H1 (cell line): Measurements from ENCODE around the gene CIZ1. TPM values are rescaled to one million over a fixed set of nuclear protein-coding genes. Genes with fewer than 3 reads are reported as not detected.

Source experiments
- ASH2L ChIP-seq: fragments of 200-600, 300-600 bp; sonication (generic); IDR thresholded peaks from one replicate; pipeline ENCODE4 v1.7.1; 2017; ENCODE audit warnings: low read length
- GTF2F1 ChIP-seq: IDR thresholded peaks from 2 replicates; pipeline ENCODE4 v1.6.1; 2012; ENCODE audit warnings: low read depth, low read length, improper control_type of control experiment, borderline replicate concordance
- polyA plus RNA-seq, 7 experiments: library from polyadenylated mRNA; depleted of rRNA in 3 of 7; stranded (reverse) in 5 of 7; unstranded in 2 of 7; fragments of >200 nt in 5 of 7; fragments of 200-250 nt in 2 of 7; gene quantifications; 1 replicate in 5 of 7; 2 replicates in 1 of 7; 4 replicates in 1 of 7; pipeline versions ENCODE4 v1.2.1 to v1.2.3, GENCODE V29; 2011 to 2013; ENCODE audit warnings: missing spikeins in 2 of 7, mixed read lengths in 2 of 7
- total RNA-seq: library from RNA; stranded (reverse); fragmentation: NEBNext Ultra II Directional; extraction: Animal tissue kit (Norgen Biotek cat#: 25700); gene quantifications from 2 replicates; pipeline ENCODE4 v1.2.1, GENCODE V29; 2021

CIZ1 gene
- total and polyA plus RNA-seq, 2 of the 8 experiments (the other 6 are each of a cell fraction or from before 2014, with no cell fraction given) = 66.0 to 107 TPM

DNA sequence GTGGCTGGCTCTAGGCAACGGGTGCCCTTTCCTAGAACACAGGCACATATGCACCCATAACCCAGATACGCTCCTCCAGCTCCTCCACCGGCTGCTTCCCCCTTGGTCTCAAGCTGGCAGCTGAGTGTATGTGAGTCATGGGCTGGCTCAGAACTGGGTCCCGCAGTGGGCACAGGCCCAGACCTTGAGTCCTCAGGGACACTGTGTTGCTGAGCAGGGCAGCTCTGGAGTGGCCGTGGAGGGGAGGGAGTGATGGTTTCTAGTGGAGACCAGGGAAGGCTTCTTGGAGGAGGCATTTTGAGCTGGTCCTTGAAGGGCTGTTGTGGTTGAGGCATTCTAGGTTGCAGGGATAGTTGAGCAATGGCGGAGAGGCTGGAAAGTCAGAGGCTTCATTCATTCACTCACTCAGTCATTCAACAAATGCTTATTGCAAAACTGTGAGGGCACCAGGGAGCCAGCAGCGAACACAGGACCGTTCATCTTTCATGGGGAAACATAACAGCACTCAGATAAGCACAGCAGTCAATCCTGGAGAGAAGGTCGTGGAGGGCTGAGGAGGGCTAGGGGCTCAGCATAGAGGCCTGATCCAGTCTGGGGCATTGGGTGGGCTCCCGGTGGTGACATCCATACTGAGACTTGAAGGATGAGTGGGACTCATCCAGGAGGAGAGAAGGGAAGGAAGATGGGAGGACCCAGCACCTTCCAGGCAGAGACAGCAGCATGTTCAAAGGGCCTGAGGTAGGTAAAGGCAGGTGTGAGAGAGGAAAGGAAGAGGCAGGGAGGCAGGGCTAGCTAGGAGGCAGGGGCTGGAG lies 29.0 kb downstream of the CIZ1 start (continued):
- no peak for TF ChIP-seq ASH2L
- TF ChIP-seq GTF2F1 = no peak
- TF ChIP-seq, all 59 proteins: peak for 0
